Right ventricle myocardium inferior (tissue), 1 donor: ENCODE measurements around the gene ZFYVE19. TPM values are rescaled to one million over a fixed set of nuclear protein-coding genes. Genes with fewer than 3 reads are reported as not detected.

Experiments
- ATAC-seq: fragments of 200-7000 bp; cut with Tn5 transposase; one replicate; pipeline ENCODE4 v1.9.1; 2020; ENCODE audit warnings: mild to moderate bottlenecking, moderate library complexity
- DNase-seq: peaks from one replicate; pipeline ENCODE4 v3.0.0; 2021; ENCODE audit errors: missing footprints
- intact Hi-C: fragments of 100-400 bp; cut with DNase I; formaldehyde crosslinking; loops from one replicate; pipeline ENCODE4 v1.11.0; 2022
- total RNA-seq: library from RNA; stranded (reverse); fragmentation: NEBNext Ultra II Directional; extraction: Animal tissue kit (Norgen Biotek cat#: 25700); gene quantifications from one replicate; pipeline ENCODE4 v1.2.1, GENCODE V29; 2021
- donor health status: DM: no; HTN: yes; CAD: no; lungs with severe emphysema.

ZFYVE19 gene
- total RNA-seq, 1 donor from 2014 or later = 27.6 TPM

DNA sequence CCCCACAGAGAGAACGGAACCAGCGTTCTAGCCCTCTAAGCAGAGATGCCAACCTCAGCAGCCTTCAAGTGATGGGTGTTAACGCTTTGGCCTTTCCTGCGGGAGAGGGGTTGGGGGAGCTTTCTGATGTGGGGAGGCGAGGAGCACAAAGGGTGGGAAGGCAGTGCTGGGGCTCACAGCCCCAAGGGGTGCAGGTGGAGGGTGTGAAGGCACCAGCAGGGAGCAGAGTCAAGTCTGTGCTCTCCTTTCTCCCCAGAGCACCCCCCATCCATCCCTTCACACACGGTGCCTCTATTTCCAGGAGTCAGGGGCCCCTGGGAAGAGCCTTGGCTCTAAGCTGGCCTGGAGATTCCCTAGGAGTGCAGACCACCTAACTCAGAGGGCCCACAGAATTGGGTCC is 33.0 kb upstream of the ZFYVE19 start:
- DNase-seq = no peak
- intact Hi-C loops = no loop called here
- ATAC-seq = peak; percentile 16

GRCh38 chr15:40775007-40775406 is 31.9 kb upstream of the ZFYVE19 start:
- no peak for DNase-seq
- intact Hi-C loops = no loop called here

GRCh38 chr15:40775740-40776536 is 31.0 kb upstream of the ZFYVE19 start:
- intact Hi-C loops = no loop called here
- ATAC-seq (no peak), DNase-seq (no peak)

More at GRCh38 chr15:40775007-40775406, 31.9 kb upstream of the ZFYVE19 start:
- ATAC-seq = no peak

DNA sequence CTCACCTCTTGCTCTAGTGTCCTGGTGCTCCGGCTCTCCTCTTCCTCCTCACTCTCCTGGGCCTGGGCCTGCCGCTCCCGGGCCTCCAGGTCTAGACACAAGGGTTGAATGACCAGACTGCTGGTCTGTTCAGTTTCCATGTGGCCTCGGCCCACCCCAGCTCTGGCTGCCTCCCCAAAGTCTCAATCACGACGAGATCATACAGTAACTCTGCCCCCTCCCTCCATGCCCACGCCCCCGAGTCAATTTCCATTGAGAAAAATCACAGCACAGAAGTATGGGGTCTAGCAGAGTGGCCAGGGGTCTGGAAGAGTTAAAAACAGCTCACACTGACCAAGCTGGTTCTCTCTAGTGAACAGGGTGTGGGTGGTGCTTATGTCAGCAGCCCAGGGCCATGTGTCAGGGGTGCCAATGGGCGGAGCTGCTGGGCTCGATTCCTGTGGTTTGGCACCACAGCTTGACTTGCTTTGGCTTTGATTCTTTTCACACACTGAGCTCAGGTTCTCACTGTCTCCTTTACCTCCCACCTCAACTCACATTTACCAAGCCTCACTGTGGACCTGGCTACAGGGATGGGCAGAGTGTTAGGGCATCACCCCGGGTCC is 30.2 kb upstream of the ZFYVE19 start:
- intact Hi-C loops = no loop called here
- DNase-seq = no peak
- peak; percentile 20 for ATAC-seq

DNA sequence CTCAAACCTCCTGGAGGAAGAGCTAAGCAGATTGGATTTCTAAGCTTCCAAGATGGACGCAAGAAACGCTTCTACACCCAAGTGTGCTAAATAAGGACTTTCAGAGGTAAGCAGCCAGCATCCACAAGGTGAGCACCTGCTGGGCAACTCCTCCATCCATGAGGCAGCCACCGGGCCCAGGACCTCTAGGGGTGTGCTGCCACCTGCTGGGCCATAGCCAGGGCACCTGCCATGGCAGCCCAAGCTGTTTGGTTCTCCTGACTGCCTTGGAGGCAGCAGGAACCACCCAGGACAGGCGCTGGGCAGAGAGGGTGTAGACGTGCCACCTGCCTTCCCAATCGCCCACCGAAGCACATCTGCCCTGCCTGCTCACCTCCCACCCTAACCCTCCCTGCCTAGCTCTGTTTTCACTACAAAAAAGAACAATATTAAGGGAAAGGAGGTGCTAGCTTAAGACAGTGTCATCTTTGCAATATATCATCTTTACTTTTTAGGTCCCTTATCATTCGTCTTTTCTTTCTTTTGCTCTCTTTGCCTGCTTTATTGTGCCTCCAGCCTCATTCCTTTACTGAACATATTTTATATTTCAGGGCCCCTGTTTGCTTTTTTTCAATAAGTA is 24.2 kb upstream of the ZFYVE19 start:
- intact Hi-C loops = no loop called here
- DNase-seq (peak; percentile 80), ATAC-seq (peak; percentile 44)

DNA sequence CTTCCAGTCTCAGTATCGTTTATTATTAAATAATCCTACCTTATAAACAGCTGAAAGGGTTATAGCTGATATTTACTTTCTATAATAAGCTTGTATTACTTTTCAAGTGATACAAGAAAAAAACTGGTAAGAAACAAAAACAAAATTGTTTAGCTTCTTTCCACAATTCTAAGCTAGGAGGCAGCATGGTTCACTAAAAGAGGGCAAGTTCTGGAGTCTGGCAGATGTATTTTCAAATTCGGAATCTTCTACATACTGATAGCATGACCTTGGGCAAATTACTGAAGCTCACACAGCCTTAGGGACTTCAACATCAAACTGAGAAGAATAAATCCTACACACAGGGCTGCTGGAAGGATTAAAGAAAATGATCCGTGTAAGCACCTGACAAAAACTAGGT is 21.7 kb upstream of the ZFYVE19 start:
- intact Hi-C loops = loop anchor here (2.0 kb wide), 1 partner anchor 108 kb away; no protein-coding TSS in a partner anchor
- ATAC-seq (no peak), DNase-seq (no peak)

DNA sequence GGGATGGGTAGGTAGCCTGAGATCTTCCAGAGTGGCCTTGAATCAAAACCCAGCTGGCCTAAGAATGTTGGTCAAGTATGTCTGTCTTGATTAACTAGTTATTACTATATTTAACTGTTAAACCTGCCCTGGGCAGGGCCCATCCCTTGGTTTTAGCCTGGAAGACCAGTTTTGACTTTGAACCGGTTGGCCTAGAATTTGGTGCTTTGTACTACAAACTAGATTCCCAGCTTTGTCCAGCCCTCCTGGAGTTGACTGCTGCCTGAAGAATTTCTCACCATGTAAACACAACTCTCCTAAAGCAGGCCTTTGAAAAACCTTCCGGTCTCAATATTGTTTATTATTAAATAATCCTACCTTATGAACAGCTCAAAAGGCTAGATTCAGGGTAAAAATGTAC is 21.1 kb upstream of the ZFYVE19 start:
- intact Hi-C loops = loop anchor here (2.0 kb wide), 1 partner anchor 107 kb away; no protein-coding TSS in a partner anchor
- no peak for DNase-seq
- ATAC-seq = no peak

DNA sequence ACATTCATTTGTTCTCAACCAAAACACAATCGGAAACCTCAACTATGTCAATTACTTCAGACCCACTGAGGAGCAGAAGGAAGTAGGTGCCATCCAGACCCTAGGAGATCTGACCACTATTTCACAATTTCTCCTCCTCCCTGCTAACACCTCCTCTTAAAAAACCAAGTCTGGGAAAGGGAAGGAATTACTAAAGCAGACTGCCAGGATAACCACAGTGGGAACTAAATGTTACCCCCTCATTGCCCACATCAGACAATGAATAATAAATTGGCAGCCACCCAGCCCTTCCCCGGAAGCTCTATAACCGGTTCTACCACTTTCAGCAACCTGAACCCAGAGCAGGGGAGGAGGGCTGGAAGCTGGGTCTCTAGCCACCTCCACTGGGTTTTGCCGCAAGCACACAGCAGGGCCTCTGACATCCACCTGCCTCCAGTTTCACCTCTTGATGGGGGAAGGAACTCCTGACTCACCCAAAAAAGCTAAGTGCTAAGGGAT is 19.5 kb upstream of the ZFYVE19 start:
- intact Hi-C loops = no loop called here
- ATAC-seq = no peak
- no peak for DNase-seq

DNA sequence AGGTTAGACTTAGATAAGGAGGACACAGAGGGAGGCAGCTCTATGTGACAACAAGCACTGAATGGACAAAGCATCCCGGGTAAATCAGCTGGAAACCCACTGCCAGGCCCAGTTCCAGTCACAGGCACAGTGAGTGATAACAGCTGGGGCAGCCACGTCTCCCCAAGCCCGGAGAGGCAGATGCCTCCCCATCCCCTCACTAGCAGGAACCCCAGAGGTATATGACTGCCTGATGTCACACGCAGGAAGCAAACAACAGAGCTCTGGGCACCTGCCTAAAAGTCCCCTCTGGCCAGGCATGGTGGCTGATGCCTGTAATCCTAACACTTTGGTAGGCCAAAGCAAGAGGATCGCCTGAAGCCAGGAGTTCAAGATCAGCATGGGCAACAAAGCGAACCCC is 18.9 kb upstream of the ZFYVE19 start:
- intact Hi-C loops = no loop called here
- ATAC-seq = no peak
- no peak for DNase-seq

DNA sequence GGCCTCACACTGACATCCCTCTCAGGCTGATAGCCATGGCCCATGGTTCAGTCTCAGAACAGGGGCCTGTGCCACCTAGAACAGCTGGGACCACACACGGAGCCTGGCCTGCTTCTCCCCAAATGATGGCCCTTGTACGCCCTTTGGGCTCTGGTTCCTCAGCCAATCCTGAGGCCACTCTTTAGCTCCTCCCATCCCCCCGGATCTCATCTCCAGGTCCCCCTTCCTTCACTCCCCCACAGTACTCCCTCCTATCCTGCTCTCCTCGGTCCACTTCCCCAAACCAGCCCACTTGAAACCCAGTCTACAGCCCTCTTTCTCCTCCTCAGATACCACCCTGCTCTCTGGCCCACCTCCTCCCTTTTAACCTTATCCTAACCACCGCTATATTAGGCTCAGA is 17.8 kb upstream of the ZFYVE19 start:
- ATAC-seq (no peak), DNase-seq (peak; percentile 16)
- intact Hi-C loops = no loop called here

- intact Hi-C loops = no loop called here
- DNase-seq = no peak
- no peak for ATAC-seq
Observed at GRCh38 chr15:40789999-40790398, 16.9 kb upstream of the ZFYVE19 start.

DNA sequence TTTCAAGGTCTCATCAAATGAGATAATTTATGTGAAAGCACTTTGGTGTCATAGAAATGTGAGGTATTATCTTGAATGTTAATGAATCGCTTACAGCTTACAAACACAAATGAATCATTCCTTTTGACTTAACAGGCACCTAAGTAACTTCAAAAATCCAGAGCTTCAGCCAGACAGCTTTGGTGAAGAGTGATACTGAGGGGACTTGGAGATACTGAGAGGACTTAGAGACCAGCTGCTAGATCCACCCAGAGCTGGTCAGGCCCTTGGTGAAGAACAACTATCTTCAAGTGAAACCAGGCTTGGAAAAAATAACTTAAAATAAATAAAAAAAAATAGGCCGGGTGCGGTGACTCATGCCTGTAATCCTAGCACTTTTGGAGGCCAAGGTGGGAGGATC is 16.2 kb upstream of the ZFYVE19 start:
- DNase-seq (no peak), ATAC-seq (no peak)
- intact Hi-C loops = no loop called here

DNA sequence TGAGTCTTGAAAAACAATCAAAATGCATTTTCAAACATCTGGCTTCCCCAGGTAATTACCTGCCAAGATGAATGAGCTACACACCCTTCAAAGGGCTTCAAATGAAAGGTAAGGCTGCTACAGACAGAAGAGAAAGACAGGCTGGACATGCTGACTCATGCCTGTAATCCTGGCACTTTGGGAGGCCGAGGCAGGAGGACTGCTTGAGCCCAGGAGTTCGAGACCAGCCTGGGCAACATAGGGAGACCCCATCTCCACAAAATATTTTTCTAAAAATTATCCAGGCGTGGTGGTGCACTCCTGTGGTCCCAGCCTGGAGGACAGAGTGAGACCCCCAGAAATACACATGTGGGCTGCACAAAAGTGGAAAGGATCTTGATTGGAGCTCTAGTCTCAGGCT is 14.5 kb upstream of the ZFYVE19 start:
- DNase-seq = no peak
- no peak for ATAC-seq
- intact Hi-C loops = no loop called here

DNA sequence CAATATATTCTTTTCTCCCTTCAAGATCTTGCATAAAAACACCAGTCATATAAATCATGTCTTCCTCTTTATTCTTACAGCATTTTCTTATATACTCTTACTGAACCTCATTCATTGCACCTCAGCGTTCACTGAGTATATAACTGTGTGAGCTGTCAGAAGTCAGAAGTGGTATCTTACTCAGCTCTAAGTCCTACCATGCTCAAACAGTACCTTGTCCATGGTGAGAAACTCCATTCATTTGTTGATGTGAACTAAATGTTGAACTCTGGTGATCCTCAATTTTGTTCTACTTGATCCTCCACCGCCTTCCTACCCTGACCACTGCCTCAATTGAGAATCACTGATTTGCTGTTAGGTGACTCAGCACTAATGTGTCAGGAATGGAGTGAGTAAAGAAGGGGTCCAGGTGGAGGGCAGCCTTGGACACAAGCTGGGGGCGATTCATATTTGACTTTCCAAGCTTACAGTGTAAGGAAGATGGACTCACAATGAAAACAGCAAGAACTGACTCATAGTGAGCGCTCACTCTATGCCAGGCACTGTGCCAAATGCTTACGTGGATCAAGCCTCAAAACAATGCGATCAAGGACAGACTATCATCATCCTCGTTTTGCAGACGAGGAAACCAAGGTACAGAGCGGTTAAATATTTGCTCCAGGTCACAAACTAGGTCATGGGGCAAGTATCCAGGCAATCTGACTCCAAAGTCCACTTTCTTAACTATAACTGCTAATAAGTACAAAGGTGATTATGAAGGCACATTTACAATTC is 13.5 kb upstream of the ZFYVE19 start:
- DNase-seq (no peak), ATAC-seq (no peak)
- intact Hi-C loops = no loop called here

DNA sequence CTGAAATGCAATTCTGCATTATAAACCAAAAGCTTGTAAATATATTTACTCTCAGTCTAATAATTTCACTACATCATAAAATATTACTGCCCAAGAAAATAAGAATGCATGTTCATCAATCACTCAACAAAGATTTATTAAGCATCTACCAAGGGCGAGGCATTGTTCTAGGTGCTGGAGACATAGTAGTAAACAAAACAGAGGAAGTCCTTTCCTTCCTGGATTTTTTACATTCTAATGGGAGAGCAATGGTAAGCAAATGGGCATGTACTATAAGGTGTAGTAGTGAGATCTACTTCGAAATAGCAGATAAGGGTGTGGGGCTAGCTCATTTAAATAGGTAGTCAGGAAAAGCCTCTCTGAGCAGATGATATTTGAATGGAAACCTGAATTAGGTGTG is 10.8 kb upstream of the ZFYVE19 start:
- intact Hi-C loops = no loop called here
- no peak for ATAC-seq
- no peak for DNase-seq

- DNase-seq = no peak
- intact Hi-C loops = no loop called here
- no peak for ATAC-seq
Observed at GRCh38 chr15:40796512-40796911, 10.4 kb upstream of the ZFYVE19 start.

DNA sequence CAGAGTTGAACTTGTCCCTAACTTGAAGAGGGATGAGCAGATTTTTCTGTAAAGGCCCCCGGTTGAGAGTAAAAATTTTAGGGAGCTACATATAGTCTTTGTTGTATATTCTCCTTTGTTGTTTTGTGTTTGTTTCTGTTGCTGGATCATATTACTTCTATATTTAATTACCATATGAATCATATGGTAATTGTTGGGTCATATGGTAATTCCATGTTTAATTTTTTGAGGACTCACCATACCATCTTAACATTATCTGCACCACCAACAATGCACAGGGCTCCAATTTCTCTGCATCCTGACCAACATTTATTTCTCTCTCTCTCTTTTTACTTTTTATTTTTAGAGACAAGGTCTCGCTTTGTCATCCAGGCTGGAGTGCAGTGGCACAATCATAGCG is 7.4 kb upstream of the ZFYVE19 start:
- intact Hi-C loops = no loop called here
- ATAC-seq (no peak), DNase-seq (no peak)

DNA sequence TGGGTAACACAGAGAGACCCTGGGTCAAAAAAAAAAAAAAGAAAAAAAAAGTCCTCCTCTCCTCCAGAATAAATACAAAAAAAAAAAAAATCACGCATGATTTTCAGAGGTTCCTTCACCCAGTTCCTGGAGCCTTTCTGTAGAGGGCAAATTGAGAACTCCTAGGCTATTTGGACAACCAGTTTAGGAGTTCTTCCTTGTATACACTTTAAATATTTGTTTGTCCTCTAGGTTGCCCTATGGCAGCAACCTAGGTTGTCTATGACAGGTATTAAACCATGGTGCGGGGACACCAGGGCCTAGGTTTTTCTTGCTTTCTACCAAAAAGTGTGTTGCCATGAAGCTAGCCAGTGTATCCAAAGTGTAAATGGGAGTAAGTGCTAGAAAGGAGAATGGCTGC is 3.8 kb upstream of the ZFYVE19 start:
- DNase-seq (no peak), ATAC-seq (no peak)
- intact Hi-C loops = no loop called here

DNA sequence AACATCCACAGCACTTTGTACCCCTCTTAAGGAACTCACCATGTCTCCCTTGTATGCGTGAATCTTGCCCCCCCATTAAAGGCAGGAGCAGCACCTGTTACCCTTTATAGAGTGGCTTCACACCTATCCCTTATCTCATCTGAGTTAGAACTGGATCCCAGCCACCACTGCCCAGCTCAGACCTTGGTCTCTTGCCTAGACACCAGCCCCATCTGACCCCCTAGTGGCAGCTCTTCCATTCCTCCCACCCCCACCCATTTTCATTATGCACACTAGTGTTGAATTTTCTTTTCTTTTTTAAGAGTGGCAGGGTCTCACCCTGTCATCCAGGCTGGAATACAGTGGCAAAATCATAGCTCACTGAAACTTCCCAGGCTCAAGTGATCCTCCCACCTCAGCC is 3.2 kb upstream of the ZFYVE19 start:
- DNase-seq (no peak), ATAC-seq (no peak)
- intact Hi-C loops = no loop called here
